HG02759 (cell line): Measurements from ENCODE around the gene ZNF438.
"Not testable (repeated sequence)": the region's sequence is repeated elsewhere in the genome, so short reads cannot be mapped to it uniquely, and the experiment has no call there.

ENCODE experiments used
- ATAC-seq: cut with Tn5 transposase; IDR thresholded peaks from one replicate; pipeline ENCODE4 v1.9.1; 2021; ENCODE audit warnings: mild to moderate bottlenecking, moderate library complexity; ENCODE audit not compliant: unreplicated experiment

ZNF438 gene

DNA sequence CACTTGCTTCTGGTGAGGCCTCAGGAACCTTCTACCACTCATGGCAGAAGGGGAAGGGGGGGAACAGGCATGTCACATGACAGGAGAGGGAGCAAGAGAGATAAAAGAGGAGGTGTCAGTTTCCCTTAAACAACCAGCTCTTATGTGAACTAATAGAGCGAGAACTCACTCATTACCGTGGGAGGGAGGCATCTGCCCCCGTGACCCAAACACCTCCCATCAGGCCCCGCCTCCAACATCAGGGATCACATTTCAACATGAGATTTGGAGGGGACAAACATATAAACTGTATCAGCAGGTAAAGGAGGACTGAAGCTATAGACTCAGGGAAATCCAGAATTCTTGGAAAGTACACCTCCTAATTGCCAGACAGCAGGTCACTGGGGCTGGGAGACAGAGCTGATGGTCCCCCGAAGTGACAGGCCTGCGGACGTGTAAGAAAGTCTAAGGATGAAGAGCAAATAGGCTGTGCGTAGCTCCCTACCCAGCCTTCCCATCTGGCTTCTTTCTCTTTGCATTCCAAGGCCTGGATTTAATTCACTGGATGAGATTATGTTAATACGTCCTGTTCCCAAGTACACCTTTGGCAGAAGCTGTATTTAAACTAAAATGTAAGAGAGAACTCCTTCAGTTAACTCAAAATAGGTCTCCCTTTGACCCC, 215.4 kb downstream of the ZNF438 start:
- ATAC-seq, result no peak

DNA sequence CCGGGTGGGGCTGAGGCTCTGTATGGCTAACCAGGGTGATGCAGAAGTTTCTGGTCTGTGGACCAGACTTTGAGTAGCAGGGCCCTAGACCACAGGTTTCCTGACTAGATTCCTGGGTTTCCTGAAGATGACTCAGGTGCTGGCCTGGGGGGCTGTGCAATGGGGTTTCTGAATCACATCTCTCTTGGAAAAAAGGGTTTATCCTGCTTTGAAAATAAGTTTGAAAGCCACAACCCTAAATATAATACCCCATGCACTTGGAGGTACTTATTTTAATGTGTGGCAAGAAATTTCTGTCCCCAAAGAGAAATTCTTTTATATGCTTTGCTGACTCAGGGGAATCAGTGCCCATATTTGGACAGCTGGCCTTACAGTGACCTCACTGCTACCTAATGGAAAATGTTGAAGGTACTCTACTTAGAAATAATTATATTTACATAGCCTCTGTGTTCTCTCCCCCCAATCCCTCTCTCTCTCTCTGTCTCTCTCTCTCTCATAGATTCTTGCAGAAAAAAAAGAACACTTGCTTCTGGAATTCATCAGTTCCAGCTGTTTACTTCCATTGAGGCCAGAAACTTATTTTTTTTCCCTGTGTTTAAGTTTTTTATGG, 217.7 kb downstream of the ZNF438 start:
- no peak for ATAC-seq

DNA sequence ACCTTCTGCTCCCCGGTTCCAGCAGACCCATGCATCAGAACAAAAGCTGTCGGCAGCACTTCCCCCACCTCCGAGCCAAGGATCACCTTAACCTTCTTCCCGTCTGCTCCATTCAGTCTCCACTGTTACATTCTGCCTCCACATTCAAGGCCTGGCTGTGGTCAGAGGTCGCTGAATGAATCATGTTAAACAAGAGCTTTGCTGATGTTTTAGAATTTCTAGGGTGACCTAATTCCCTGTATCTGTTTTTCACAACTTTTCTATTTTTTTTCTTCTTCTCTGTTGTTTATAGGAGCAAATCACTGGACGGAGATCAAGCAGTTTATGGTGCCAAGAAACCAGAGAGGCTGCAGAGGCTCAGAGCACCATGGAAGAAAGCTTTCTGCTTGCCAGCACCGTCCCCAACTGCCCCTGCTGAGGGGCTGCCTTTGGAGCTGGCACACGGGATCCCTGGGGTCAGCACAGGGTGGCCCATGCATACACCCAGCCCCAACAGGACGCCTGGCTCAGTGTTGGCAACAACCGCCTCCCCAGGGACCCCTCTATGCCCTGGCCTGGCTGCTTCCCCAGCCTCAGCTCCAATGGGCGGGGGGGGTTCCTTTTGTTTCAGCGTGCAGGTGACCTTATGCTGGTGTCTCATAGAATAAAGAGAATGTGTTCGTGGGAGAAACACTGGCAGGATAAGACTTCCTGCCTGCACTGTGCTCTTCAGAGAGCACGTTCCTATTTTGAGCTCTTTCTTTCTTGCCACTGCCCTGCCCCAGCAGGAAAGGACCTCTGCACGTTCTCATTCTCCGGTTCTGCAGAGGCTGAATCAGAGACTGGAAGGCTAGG, 219.4 kb downstream of the ZNF438 start:
- no peak for ATAC-seq

DNA sequence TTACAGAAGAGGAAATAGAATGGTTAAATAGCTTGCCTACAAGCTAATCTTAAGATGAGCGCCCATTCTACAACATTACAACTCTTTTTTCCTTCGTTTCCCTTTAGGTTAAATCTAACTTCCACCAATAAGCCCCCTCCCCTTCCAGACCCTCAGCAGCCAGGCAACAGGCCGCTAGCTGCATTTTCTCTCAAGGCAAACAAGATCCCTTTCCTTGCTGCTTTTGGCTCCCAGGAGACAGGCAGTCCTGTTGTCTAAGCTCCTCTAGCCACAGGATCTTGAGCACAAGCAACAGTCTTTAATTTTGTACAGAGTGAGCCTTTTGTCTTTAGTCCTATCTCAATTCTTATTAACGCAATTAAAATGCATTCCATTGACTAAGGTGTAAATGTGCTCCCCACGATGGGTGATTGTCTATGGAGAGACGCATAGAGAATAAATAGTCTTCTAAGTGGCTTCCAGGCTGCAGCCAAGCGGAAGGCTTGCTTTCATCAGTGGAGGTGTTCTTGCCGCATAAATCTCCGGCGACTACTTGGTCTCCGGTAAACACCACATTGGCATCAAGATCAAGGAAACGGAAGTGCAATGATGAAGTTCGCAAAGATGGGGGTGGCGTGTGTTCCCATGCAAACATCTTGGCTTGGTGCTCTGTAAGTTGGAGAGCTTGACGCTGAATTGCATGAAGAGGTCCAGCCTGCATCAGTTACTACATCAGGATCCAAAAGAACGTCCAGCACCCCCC, 220.2 kb downstream of the ZNF438 start:
- ATAC-seq, result no peak

DNA sequence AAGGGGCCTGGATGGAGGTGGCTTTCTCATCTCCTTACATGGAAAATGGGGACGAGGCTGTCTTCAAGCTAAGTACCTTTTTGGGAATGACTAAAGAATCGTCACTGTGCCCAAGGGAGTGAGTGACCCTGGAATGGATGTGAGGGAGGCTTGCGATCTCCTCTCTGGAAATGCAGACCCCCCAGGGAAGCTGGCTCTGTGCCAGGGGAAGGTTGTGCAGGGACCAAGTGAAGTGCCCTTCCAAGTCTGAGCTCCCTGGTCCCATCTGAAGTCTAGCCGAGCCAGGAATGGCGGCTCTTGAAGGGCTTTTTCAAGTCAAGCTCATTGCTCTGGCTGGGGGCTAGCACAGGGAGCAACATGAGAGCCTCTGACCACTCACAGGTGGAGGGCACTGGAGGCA, 221.2 kb downstream of the ZNF438 start:
- no peak for ATAC-seq

- no peak for ATAC-seq
Measured at GRCh38 chr10:30806850-30807249, 224.8 kb downstream of the ZNF438 start.

DNA sequence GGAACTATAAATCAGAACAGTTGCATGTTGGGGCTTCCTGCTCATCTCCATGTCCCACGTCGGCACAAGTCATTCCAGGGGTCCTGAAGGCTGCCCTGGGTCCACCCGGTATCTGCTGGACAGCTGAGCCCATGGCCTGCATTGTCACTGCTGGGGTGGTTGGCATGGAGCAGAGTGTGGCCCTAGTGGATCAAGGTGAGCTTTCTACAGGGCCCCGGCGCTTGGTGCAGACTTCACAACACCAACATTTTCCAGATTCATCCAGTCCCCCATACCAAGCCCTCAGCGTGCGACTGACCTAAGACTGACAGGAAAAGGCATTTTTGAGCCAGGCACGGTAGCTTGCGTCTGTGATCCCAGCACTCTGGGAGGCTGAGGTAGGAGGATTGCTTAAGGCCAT, 226.6 kb downstream of the ZNF438 start:
- no peak for ATAC-seq

DNA sequence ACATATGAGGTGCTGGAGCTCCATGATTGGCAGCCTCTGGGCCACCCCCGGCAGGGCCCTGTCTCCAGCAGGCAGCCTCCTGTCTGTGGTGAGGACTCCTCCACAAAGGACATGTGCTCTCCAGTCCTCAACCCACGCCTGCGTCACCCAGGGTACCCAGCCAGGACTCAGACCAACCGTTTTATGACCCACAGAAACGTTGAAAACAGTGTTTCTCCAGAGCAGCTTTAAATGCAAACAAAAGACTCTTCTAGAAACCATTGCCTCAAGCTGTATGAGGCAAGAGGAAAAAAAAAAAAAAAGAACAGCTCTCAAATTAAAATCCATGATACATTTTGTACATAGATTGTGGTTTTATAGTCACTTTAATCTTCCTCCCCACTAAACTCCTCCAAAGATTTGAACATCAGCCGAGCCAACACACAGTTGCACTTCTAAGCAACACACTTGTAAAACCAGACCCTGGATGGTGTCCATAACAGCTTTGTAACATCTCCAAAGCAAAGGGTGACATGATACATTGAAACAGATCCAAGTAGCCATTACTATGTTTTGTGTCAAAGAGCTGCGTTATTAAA, 227.1 kb downstream of the ZNF438 start:
- no peak for ATAC-seq

GRCh38 chr10:30803892-30804322, 227.8 kb downstream of the ZNF438 start:
- no peak for ATAC-seq

- ATAC-seq, result no peak
Measured at GRCh38 chr10:30803058-30803457, 228.6 kb downstream of the ZNF438 start.

GRCh38 chr10:30800368-30800767, 231.3 kb downstream of the ZNF438 start:
- ATAC-seq, result no peak

GRCh38 chr10:30798646-30799185, 232.9 kb downstream of the ZNF438 start:
- no peak for ATAC-seq

DNA sequence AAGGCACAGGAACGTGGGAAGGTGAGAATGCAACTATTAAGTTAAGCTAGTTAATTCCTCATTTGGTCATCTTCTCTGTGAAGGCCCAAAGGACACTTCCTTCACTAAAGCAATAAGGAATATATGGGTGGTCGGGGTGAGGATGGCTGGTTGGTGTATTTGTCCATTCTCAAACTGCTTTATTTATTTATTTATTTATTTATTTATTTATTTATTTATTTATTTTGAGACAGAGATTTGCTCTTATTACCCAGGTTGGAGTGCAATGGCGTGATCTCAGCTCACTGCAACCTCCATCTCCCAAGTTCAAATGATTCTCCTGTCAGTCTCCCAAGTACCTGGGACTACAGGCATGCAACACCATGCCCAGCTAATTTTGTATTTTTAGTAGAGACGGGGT, 236.6 kb downstream of the ZNF438 start:
- not testable (repeated sequence) for ATAC-seq
